Measurements from ENCODE around the gene SEPTIN10.

SEPTIN10 gene

GRCh38 chr2:109497911-109498870, 115.6 kb downstream of the SEPTIN10 start:
- TF ChIP-seq CTCF (IDR thresholded peaks at IDR 0.05): no peak

DNA sequence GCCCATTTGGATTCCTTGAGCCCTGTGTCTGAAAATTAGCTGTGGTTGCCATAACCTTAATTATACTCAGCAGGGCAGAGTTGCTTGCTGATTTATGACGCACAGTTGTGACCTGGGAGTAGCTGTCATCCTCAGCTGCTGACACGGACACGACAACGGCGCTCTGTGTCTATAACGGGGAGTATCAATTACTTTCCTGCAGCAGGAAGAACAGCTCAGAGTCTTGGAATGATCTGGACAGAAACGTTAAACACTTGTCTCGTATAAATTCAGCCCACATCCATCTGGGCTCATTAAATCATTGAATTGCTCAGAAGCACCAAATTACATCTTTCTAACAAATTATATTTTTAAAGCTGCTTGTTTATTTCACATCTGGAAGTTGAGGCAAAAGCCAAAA, 116.3 kb downstream of the SEPTIN10 start:
- no peak for TF ChIP-seq CTCF (IDR thresholded peaks at IDR 0.05)

- no peak for TF ChIP-seq CTCF (IDR thresholded peaks at IDR 0.05)
Measured at GRCh38 chr2:109494351-109494750, 119.4 kb downstream of the SEPTIN10 start.

GRCh38 chr2:109493176-109493935, 120.4 kb downstream of the SEPTIN10 start:
- TF ChIP-seq CTCF (IDR thresholded peaks at IDR 0.05): no peak

Data from LNCAP (cell line).